Stimulated activated CD4-positive, alpha-beta T cell treated with anti-CD3 and anti-CD28 coated beads, Interleukin-1b, Interleukin-23, amount 100 ng/mL, for 1 hour (primary cell): ENCODE data around the gene PRR16.
"Not testable (repeated sequence)": the region's sequence is repeated elsewhere in the genome, so short reads cannot be mapped to it uniquely, and the experiment has no call there.

Source experiments
- DNase-seq, 2 donors: peaks; one replicate each; pipeline ENCODE4 v3.0.0-alpha.2; 2020; ENCODE audit warnings: low read depth in 2 of 2

Gene PRR16

GRCh38 chr5:120463991-120464626 lies at the start of gene PRR16:
PRR16 (plus strand) TSS chr5:120464300.
- DNase-seq, result no peak

GRCh38 chr5:120415985-120416384 lies 48.1 kb upstream of the PRR16 start:
- no peak for DNase-seq

- DNase-seq, result no peak
Measured at GRCh38 chr5:120419127-120419526, 45.0 kb upstream of the PRR16 start.

- not testable (repeated sequence) for DNase-seq
Measured at GRCh38 chr5:120426633-120427275, 37.3 kb upstream of the PRR16 start.

GRCh38 chr5:120430572-120430971 lies 33.5 kb upstream of the PRR16 start:
- no peak for DNase-seq

- no peak for DNase-seq
Measured at GRCh38 chr5:120432861-120433260, 31.2 kb upstream of the PRR16 start.

GRCh38 chr5:120435129-120435528 lies 29.0 kb upstream of the PRR16 start:
- no peak for DNase-seq

- DNase-seq, result no peak
Measured at GRCh38 chr5:120436996-120437395, 27.1 kb upstream of the PRR16 start.

- no peak for DNase-seq
Measured at GRCh38 chr5:120442694-120443093, 21.4 kb upstream of the PRR16 start.

GRCh38 chr5:120443607-120444006 lies 20.5 kb upstream of the PRR16 start:
- no peak for DNase-seq

- no peak for DNase-seq
Measured at GRCh38 chr5:120446068-120446492, 18.0 kb upstream of the PRR16 start.

GRCh38 chr5:120446901-120447300 lies 17.2 kb upstream of the PRR16 start:
- no peak for DNase-seq

- DNase-seq, result no peak
Measured at GRCh38 chr5:120447706-120448239, 16.3 kb upstream of the PRR16 start.

GRCh38 chr5:120449501-120449900 lies 14.6 kb upstream of the PRR16 start:
- DNase-seq, result no peak

- no peak for DNase-seq
Measured at GRCh38 chr5:120450910-120451309, 13.2 kb upstream of the PRR16 start.

GRCh38 chr5:120451445-120451844 lies 12.7 kb upstream of the PRR16 start:
- DNase-seq, result no peak

- DNase-seq, result no peak
Measured at GRCh38 chr5:120452471-120452870, 11.6 kb upstream of the PRR16 start.

GRCh38 chr5:120454094-120454798 lies 9.9 kb upstream of the PRR16 start:
- DNase-seq, result no peak

- DNase-seq, result no peak
Measured at GRCh38 chr5:120456006-120456405, 8.1 kb upstream of the PRR16 start.

GRCh38 chr5:120457839-120458507 lies 6.1 kb upstream of the PRR16 start:
- no peak for DNase-seq

GRCh38 chr5:120458508-120458847 lies 5.6 kb upstream of the PRR16 start:
- DNase-seq, result not testable (repeated sequence)

- DNase-seq, result no peak
Measured at GRCh38 chr5:120461251-120461650, 2.8 kb upstream of the PRR16 start.
